CD1c-positive myeloid dendritic cell (primary cell): ENCODE data around the gene GUCY1B1.

Experiments
- DNase-seq: peaks from one replicate; pipeline ENCODE4 v3.0.0-alpha.2; 2016; ENCODE audit errors: extremely low spot score

The GUCY1B1 gene

DNA sequence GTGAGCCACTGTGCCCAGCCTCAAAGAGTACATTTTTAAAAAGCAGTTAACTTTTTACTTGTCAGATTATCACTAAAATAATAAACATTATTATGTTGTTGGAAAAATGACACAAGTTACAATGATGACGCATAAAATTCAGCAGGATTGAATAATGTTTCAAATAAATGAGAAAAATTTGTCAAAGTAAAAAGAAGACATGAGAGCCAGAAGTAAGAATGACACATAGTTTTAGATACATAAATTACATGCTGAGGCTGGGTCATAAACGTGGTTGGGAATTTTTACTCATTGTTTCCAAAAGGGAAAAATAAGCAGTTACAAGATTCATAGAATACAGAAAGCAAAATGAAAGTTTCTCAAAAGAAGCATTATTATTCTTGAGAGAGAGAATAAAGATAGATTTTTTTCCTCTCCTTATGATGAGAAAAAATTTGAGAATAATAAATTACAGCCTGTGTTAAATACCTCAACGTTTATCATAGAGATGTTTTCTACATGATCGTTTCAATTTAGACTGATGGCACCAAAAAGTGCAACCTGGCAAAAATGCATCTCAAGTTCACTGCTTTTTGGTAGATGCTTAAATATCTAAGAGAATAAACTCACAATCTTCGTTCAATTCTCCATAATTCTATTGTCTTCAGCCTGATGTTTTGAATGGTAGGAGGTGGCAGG, 40.4 kb downstream of the GUCY1B1 start:
- no peak for DNase-seq

DNA sequence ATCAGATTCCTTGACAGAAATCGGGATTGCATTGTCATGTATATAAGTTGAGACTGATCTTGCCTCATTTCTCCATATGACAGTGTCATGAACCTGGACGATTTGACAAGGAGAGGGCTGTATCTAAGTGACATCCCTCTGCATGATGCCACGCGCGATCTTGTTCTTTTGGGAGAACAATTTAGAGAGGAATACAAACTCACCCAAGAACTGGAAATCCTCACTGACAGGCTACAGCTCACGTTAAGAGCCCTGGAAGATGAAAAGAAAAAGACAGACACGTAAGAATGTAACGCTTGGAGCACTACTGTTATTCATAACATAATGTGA, 40.9 kb downstream of the GUCY1B1 start:
- DNase-seq: no peak

DNA sequence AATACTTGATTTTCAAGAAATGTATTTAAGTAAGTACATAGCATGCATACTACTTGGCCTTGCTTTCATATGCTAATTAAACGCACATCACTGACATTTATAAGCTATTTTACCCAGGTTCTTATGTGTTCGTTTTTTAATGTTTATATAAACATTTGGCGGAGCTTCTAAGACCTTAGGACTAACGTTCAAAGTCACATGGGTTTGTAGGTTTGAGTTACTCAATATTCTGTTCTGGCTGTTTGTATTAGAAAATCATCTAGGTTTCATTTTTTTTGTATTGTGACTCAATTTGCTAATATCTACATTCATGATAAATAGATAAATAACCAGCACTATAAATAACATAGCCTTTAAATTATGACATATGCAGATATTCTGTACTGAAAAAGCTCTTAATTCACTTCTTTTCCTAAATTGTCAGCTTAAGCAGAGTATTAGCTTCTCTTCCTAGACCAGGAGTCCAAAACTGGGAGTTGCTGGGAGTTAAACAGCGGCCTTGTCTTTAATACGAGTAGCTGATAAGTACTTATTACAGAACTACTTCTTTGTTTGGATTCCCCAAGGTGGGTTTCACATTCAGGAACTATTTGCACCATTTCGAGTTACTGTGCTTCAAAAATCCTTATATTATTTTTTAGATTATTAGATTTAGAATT, 42.0 kb downstream of the GUCY1B1 start:
- DNase-seq: no peak

DNA sequence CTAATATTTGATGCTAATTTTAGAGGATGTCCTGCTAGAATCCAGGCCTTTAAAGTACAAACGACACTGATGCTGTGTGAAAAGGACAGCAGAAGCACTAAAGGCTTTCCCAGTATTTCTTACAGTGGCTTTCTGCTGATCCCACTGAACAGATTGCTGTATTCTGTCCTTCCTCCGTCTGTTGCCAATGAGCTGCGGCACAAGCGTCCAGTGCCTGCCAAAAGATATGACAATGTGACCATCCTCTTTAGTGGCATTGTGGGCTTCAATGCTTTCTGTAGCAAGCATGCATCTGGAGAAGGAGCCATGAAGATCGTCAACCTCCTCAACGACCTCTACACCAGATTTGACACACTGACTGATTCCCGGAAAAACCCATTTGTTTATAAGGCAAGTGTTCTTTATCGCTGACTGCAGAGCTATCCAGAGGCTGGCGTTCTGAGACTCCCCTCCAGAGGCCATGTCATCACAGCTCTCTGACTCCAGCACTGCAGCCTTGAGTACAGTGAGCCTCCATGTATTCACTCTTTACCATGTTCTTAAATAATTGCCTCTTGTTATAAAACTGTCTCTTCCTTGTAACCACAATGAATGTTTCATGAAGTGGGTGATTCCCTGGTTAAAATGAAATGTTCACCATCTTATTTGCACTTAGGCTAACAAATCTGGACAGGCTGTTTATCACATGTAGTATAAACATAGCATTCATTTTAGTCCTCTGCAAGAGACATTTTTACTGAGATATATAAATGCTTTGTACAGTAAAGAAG, 43.6 kb downstream of the GUCY1B1 start:
- DNase-seq: no peak

DNA sequence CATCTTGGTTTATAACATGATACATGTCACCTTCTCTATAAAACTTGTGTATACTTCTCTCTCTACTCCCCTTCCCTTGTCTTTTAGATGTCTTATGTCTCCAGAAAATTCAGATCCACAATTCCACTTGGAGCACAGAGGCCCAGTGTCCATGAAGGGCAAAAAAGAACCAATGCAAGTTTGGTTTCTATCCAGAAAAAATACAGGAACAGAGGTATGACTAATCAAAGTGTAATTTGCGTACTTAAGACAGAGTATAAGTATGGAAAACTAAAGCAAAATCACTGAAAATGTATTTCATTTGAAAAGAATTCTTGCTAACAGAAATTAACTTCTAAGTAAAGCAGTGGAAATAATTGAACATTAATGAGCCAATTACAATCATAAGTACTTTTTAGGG, 46.2 kb downstream of the GUCY1B1 start:
- DNase-seq: no peak

DNA sequence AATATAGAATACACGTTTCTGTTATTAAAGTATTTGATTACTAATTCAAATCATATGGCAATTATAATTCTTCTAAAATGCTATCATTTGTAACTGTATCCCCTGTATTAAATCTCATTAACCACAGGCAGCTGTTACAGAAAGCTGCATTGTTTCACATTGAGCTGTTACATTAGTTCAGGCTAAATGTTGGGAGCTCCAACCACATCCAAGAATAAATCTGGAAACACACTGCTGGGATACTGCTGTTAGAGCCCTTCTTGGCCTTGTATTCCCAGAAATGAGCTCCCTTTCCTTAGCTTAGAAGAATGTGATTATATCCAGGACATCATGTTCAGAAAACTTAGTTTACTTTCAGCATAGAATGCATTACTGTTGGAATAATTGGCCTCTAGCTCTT, 48.2 kb downstream of the GUCY1B1 start:
- DNase-seq: no peak

DNA sequence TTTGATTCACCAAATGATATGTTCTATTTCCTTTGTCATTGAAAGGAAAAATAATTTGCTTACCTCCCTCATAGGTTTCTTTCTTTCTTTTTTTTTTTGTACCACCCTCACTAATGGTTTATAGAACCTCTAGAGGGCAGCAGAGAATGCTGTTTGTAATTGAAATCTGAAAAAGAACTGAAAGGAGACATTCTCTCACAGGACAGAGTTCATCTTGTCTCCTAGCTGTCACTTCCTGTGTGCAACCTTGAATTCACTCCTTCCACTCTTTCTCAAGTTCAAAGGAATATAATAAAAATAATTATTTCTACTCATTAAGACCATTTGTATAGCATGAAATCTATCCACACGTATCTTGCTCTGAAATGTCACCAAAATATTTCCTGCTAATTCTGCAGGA, 51.0 kb downstream of the GUCY1B1 start:
- peak; percentile 64 for DNase-seq

DNA sequence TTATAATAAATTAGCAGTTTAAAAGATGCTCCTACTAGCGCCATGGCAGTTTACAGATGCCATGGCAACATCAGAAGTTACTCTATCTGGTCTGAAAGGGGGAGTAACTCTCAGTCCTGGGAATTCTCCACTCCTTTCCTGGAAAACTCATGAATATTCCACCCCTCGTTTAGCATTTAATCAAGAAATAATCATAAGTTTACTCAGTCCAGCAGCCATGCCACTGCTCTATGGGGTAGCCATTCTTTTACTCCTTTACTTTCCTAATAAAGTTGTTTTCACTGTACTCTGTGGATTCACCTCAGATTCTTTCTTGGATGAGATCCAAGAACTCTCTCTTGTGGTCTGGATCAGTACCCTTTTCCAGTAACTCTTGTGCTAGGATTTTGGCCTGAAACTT, 52.3 kb downstream of the GUCY1B1 start:
- no peak for DNase-seq

DNA sequence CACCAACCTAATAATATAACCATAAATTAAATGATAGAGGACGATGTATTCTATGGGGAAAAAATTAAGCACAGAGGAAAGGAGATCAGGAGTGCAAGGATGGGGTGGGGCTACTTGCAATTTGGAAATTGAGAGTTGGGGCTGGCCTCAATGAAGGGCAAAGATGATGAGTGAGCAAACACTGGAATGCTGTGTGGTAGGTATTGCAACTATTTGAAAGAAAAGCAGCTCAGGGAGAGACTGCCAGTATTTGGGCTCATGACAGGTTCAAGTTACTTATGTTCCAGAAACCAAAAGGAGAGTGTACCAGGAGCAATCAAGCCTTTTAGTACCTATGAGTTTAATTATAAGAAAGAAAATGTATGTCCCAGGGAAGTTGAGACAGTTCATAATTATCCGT, 59.8 kb downstream of the GUCY1B1 start:
- no peak for DNase-seq

DNA sequence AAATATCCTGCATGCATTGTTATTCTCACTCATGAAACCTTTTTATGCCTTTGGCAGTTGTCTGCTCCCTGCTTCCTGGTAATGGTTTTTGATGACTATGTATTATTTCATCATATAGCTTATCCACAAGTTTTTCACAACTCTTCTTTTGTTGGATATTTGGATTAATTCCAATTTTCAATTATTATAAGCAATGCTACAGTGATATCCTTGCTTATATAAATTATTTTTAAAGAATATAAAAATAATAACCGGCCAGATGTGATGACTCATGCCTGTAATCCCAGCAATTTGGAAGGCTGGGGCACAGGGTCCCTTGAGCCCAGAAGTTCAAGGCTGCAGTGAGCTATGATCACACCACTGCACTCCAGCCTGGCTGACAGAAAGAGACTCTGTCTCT, 60.2 kb downstream of the GUCY1B1 start:
- no peak for DNase-seq

DNA sequence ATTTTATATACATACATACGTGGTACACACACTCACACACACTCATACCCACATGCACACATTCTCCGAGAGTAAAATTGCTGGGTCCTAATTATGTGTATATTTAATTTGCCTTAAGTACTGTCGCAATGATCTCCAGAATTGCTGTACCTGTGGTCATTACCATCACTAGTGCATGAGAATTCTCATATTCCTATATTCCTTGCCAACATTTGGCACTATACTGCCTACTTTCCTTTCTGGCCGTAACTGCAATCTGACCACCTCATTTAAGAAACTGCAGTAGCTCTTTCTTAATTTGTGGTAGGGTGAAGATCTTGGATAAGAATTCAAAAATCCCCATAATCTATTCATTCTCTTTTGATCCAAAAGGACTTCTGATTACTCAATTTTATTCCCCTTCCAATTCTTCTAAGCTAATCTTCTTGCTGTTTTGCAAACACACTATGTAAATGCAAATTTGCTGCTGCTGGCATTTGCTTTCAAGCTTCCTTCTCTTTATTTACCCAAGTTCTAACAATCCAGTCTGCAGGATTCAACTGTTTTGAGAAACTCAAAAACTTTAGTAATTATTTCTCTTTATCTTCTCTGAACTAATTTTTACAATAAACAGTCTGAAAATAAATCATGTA, 62.2 kb downstream of the GUCY1B1 start:
- no peak for DNase-seq

DNA sequence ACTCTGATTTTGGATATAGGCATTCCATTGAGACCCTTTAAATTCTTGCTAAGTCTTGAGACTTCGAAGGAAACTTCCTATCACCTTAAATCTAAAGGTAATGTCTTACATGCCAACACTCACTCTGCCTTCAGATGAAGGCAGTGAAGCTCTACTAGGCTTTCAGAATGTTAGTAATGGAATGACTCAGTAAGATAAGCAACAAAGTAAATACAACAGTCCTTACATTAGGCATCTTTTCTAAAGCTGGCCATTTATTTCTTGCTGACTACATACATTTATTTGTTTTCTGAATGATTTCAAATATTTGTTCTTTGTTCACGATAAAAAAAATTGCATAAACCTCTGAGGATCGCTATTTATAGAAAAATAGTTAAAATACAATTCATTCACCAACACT, 63.8 kb downstream of the GUCY1B1 start:
- no peak for DNase-seq

DNA sequence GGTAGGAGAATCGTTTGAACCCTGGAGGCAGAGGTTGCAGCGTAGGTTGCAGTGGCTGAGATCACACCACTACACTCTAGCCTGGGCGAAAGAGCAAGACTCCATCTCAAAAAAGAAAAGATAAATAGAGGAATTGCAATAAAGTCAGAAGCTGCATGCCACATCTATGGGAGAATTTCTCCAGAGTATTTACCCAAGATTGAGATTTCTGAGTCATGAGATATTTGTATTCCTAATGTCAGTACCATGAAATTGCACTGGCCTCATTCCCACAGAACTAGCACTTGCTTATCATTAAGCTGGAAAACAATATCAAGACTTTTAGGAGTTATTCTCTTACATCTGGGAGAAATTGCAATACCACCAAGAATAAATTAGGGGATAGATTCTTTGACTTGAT, 69.8 kb downstream of the GUCY1B1 start:
- no peak for DNase-seq

DNA sequence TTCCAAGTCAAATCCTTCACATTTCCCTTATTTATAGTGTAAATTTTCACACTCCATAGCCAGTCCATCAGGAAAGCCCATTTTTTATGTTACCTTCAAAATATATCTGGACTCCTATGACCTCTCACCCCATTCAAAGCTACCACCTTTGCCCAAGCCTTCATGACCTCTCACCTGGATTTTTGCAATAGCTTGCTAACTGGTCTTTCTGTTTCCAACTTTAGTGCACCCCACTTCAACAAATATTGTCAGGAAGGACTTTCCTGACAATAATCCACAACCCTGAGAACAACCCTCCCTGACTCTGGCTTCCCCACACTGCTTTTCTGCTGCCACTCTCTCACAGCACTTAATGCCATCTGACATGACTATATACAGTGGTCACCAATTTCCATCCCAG, 73.8 kb downstream of the GUCY1B1 start:
- no peak for DNase-seq

DNA sequence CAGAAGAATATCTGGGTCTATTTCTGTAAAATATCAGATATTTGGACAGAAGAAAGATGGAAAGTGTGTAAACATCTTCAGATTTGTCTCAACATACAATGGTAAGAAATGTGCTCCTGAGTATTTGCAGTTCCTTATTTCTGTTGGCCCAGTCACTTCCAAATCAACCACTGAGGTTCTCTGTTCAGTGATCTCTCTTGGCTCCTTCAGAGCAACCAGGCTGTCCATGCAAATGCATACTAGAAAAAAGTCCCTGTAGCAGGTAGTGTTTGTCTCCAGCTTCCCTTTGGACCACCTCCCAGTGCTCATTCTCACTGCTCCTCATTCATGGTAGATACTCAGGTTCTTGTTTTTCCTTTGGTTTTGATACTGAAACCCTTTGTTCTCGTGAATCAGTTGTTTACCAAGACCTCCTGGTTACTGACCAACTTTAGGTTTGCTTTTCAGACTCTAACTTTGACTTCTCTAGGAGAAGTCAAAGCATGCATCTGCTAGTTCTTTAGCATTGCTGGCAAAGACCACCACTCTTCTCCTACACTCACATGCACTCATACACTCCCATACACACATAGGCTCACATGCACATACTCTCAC, 78.5 kb downstream of the GUCY1B1 start:
- DNase-seq: no peak

DNA sequence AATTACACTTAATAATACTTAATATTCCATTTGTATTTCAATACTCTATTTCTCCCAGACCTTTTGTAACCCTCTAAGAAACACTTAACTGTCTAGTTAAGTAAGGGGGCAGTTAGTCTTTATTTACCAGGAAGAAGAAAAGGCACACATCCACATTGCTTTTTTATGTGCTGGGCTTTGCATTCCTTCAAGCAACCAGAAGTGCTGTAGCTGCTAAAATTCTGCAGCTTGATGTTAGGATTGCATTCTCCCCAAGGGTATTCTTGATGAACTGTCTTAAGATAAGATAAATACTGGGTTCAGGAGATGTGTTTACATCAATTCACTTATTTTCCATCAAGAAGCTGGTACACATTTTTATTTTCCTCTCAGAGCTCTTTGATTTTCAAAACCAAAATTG, 83.3 kb downstream of the GUCY1B1 start:
- DNase-seq: no peak

DNA sequence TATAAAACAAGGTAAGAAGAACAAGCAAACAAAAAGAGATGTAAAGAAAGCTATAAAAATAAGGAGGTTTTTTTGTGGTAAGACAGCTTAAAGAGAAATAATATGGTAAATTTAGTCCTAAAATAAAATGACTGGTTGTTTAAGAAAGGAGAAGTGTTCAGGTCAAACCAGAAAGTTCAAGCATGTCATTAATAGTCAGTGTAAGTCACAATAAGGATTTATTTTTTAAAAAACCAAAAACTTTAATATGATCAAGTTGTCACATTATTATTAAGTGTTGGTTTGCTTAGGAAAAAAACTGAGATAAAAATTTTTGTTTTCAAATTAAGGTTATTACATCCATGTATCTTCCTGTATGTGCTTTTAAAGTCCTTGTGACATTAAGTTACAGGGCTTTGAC, 88.1 kb downstream of the GUCY1B1 start:
- DNase-seq: no peak

DNA sequence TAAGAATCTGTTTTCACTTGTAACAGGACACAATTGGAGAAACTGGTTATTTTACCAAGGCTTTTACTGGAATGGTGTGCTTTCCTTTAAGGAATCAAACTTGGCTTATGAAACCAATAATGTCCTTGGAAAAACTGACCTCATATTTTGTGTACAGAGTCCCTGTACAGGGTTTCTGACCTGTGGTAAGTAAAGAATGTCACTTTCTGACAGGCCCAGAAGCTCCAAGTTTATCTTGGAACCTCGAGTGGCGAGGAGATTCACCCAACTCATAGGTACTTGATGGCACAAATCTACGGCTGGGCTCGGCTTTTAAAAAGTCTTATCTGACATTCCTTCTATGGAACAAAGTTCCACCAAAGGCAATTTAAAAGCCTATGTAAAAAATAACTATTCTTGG, 90.2 kb downstream of the GUCY1B1 start:
- DNase-seq: no peak

DNA sequence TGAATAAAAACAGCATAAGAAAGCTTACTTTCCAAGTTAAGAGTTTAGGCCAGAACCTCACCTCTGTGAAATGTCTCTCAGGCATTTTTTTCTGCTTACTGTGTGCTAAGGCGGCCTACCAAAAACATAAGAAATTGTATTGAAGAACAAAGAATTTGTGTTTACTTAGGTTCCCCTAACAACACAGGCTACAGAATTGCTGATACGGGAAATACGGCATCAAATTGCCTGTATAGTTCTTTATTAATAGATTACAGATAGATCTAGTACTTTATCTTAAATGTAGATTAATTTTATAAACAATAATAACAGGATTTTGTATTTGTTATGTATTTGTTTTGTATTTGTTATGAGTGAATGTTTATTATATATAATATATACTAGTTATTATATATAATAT, 94.4 kb downstream of the GUCY1B1 start:
- DNase-seq: no peak

DNA sequence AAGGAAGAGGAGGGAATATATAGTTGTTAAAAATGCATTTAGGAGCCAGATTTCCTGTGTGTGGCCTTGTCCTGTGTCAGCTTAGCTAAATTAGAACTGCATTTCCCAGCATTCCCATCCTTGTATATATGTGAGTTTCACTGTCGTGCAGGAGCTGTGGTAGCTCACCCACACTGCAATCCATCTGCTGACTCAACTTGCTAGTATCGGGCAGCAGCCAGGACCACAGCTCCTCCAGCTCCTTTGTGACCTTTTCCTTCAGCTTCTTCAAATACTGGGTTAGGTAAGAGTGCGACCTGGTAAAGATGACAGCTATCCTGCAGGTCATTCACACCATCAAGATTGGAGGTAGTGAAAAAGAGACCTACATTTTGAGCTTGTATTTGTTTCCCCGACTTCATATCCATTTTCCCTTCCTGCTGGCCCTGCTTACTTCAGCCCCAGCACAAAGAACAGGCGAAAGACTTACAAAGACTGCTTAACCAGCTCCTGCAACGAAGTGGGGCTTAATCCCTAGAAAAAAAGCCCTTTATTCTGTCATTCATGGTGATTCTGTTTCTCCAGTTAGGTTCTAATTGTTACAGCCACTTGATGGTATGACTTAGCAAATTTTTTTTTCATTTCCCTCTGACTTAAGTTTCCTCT, 95.9 kb downstream of the GUCY1B1 start:
- DNase-seq: no peak

DNA sequence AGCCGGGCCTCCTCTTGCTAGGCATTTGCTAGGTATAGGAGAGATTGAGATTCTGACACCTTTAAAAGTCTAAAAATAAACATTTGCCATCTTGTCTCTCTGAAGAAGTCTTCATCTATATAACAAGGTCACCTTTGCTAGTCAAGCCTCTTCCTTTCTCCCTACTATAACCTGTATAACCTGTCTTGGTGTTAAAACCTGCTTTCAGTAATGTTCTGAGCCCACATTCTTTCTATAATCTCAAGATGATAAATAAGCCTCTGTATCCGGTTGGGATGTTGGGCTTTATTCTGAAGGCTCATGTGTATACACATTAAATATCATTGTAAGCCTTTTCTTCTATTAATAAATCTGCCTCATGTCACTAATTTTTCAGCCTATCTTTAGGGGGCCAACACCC, 97.1 kb downstream of the GUCY1B1 start:
- DNase-seq: no peak
